GM21619 (cell line): Measurements from ENCODE around the gene MYO9B.
"Not testable (repeated sequence)": the region's sequence is repeated elsewhere in the genome, so short reads cannot be mapped to it uniquely, and the experiment has no call there.

ENCODE experiments used
- ATAC-seq: cut with Tn5 transposase; IDR thresholded peaks from one replicate; pipeline ENCODE4 v1.9.1; 2021; ENCODE audit not compliant: unreplicated experiment

Gene MYO9B

DNA sequence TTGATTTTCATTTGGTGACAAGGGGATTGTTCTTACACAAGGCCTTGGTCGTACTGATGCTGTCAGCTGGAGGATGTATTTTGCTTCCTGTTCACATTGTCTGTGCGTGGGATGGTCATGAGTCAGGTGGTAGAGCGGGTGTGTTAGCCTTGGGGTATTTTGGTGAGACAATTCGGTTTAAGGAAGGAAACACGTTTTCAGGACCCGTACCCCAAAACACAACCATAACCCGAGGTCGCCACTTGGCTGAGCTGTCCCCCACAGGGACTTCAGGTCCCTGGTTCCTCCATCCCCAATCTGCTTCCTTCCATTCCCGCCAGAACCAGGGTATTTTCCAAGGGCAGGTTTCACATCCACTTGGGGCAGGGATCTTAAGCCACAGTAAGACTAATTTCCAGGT lies 15.0 kb downstream of the MYO9B start:
- no peak for ATAC-seq

DNA sequence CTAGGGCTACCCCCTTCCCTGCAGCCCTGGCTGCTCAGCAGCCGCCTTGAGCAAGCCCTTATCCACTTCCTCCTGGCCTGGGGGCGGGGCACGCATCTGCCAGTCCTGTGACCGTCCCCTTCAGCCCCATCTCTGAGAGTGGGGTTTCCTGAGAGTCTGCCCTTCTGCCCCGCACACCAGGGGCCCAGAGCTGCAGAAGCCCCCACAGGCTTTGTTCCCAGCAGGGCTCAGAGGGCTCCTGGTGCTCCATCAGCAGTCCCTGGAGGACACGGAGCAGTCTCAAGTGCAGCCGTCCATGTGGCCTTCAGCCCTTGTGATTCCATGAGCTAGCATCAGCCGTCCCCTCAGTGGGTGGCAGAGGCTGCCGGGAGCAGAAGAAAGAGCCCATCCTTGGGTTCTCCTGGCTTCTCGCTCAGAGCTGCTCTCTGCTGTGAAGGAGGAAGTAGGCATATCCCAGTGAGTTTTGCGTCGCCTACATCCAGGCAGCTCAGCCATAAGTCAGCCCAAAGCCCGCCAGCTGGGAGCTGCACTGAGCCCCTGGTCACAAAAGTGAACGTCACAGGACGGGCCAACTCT lies 16.3 kb downstream of the MYO9B start:
- ATAC-seq = no peak

DNA sequence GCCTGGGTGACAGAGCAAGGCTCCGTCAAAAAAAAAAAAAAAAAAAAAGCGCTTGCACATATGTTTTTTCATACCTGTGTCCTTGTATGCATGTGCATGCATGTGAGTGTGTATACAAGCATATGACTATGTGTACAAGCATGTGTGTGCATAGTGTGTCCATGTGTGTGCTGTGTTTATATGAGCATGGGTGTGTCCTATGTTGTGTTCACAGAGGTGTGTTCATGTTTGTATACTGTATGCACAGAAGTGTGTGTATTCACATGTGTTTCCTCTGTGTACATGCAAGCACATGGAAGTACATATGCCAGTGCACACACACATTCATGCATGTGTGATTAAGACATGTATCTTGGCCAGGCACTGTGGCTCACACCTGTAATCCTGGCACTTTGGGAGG lies 17.1 kb downstream of the MYO9B start:
- no peak for ATAC-seq

DNA sequence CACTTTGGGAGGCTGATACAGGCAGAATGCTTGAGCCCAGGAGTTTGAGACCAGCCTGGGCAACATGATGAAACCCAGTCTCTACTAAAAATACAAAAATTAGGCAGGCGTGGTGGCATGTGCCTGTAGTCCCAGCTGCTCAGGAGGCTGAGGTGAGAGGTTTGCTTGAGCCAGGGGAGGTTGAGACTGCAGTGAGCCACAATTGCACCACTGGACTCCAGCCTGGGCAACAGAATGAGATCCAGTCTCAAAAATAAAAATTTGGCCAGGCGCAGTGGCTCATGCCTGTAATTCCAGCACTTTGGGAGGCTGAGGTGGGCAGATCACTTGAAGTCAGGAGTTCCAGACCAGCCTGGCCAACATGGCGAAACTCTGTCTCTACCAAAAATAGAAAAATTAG lies 19.1 kb downstream of the MYO9B start:
- ATAC-seq = not testable (repeated sequence)

DNA sequence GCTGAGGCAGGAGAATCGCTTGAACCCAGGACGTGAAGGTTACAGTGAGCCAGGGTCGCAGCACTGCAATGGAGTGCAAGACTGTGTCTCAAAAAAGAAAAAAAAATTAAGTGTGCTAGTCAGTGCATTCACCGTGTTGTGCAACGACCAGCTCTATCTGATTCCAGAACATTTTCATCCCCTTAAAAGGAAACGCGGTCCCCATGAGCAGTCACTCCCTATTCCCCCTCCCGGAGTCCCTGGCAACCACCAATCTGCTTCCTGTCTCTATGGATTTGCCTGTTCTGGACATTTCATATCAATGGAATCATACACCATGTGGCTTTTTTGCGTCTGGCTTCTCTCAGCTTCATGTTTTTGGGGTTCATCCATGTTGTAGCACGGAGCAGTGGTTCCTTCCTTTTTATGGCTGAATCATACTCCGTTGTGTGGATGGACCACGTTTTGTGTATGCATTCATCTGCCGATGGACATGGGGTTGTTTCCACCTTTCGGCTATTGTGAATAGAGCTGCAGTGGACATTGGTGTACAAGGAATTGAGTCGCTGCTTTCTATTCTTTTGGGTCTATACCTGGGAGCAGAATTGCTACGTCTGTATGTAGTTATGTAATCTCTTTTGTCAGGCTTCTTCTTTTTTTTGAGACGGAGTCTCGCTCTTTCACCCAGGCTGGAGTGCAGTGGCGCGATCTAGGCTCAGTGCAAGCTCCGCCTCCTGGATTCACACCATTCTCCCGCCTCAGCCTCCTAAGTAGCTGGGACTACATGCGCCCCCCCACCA lies 19.8 kb downstream of the MYO9B start:
- ATAC-seq = no peak

DNA sequence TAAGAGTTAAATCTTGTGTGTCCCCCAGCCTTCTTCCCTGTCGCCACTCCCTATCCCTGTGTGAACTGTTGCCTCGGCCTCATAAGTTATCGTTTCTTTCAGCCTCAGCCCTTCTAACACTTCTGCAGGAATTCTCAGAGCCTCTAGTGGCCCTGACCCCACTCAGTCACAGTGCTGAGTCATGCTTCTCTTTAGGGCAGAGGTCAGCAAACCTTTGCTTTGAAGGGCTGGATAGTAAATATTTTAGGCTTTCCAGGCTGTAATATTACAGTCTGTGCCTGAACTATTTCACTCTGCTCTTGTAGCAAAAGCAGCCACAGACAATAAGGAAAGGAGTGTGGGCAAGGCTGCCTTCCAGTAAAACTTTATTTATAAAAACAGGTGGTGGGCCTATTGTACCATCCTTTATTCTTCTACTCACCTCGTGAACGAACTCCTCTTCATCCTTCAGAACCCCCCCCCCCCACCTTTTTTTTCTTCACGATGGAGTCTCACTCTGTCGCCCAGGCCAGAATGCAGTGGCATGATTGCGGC lies 22.1 kb downstream of the MYO9B start:
- no peak for ATAC-seq

DNA sequence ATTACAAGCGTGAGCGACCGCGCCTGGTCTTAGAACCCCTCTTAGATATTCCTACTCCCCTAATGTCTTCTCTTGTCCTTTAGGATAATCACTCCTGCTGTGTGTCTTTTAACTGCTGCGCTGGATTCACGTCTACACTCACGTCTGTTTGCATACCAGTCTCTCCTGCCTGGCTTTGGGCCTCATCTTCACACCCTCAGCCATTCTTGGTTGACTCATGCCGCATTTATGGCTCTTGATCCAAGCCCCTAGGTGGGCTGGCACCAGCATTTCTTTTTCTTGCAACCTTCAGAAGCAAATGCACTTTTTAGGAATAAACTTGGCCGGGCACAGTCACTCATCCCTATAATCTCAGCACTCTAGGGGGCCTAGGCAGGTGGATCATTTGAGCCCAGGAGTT lies 22.7 kb downstream of the MYO9B start:
- ATAC-seq = no peak

DNA sequence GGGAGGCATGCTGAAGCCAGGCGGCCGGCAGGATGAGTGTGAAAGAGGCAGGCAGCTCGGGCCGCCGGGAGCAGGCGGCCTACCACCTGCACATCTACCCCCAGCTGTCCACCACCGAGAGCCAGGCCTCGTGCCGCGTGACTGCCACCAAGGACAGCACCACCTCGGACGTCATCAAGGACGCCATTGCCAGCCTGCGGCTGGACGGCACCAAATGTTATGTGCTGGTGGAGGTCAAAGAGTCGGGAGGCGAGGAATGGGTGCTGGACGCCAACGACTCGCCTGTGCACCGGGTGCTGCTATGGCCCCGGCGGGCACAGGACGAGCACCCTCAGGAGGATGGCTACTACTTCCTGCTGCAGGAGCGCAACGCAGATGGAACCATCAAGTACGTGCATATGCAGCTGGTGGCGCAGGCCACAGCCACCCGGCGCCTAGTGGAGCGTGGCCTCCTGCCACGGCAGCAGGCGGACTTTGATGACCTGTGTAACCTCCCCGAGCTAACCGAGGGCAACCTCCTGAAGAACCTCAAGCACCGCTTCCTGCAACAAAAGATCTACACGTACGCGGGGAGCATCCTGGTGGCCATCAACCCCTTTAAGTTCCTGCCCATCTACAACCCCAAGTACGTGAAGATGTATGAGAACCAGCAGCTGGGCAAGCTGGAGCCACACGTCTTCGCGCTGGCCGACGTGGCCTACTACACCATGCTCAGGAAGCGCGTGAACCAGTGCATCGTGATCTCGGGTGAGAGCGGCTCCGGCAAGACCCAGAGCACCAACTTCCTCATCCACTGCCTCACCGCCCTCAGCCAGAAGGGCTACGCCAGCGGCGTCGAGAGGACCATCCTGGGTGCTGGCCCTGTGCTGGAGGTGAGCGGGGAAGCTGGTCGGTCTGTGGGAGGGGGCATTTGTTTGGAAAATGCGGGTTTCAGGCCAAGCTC lies 26.4 kb downstream of the MYO9B start:
- no peak for ATAC-seq

DNA sequence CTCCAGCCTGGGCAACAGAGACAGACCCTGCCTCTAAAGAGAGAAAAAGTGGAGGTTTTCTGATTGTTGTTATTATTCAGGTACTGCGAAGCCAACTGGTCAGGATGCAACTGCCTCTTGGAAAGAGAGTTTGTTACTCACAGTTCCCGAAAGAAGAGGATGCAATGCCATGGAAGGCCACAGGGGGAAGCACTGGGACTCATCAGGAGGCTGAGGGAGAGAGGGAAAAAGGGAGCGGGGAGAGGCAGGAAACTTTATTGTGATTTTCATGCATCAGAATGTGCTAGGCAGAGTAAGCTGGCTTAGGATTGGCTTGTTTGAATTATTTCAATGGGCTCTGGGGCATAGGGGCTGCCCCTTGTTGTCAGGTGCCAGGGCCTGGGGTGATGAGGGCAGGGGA lies 27.6 kb downstream of the MYO9B start:
- ATAC-seq = no peak

DNA sequence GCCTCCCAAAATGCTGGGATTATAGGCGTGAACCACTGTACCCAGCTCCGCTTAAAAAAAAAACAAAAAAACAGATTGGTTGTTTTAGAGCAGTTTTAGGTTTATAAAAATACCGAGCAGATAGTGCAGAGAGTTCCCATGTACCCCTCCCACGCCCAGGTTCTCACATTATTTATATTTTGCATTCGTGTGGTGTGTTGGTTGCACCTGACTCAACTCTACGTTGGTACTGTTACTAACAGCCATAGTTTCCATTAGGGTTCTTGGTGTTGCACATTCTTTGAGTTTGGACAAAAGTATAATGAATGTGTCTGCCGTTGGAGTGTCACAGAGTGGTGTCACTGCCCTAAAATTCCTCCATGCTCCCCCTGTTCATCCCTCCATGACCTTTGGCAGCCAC lies 29.1 kb downstream of the MYO9B start:
- ATAC-seq = no peak

DNA sequence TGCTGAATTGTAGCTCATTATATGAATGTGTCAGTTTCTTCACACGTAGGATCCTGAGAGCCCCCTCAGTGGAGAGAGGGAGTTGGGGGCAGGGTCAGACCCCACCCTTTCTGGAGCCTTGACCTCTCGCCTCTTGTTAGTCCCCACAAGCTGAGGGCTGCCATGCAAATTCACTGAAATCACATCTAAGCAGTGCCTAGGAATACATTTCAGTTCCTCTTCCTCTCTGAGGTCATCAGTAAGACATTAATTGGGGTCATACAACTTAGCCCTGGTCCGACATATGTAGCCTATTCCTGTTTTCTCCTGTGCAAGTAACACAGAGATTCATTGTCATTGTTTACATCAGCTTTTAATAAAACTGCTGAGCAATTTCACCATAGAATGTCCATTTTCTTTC lies 30.0 kb downstream of the MYO9B start:
- no peak for ATAC-seq

DNA sequence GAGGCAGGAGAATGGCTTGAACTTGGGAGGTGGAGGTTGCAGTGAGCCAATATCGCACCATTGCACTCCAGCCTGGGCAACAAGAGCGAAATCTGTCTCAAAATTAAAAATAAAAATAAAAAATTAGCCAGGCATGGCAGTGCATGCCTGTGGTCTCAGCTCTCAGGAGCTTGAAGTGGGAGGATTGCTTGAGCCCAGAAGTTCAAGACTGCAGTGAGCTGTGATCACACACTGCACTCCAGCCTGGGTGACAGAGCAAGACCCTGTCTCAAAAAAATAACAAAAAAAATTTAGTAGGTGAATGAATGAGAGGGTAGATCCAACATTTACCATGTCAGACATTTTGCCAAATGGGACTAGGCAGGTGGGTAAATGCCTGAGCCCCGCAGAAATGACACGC lies 31.4 kb downstream of the MYO9B start:
- ATAC-seq = not testable (repeated sequence)

DNA sequence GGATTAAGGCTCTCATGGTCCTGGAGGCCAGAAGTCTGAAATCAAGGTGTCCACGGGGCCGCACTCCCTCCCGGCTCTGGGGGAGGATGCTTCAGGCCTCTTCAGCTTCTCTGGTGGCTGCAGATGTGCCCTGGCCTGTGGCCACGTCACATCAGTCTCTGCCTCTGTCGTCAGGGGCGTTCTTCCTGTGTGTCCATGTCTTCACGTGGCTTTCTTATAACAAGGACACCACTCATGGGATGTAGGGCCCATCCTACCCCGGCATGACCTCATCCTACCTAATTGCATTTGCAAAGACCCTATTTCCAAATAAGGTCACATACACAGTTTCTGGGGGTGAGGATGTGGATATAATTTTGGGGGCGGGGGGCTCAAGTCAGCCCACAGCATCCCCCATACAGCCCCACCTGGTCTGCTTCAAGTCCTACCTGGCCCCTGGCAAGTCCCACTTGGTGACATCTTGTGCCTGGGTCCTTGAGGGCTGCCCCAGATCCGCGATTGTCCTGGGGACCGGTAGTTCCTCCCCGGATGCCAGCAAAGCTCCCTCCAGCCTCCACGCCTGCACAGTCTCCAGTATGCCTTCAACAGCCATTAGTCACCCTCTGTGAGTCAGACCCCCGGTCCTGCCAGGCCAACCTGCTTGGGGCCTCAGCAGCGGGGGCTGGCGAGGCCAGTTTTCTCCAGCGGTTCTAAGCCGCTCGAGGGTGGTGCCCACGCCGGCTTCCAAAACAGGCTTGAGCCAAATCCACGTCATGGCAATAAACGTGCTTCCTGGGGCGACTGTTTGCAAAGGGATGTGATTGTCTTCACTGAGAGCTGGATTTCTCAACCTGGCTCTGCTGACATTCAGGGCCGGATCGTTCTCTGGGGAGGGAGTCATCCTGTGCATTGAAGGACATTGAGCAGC lies 32.2 kb downstream of the MYO9B start:
- ATAC-seq = no peak

DNA sequence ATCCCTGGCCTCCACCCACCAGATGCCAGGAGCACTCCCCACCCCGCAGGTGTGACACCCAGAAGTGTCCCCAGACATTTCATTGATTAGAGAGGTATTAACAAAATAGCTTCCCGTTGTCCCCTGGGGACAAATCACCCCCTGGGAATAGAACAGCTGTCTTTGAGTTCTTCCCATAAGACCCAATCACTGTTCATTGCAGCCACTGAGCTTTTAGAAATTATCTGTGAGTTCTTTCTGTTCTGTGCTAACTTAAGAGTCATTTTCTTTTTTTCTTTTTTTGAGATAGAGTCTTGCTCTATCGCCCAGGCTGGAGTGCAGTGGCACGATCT lies 32.8 kb downstream of the MYO9B start:
- no peak for ATAC-seq

DNA sequence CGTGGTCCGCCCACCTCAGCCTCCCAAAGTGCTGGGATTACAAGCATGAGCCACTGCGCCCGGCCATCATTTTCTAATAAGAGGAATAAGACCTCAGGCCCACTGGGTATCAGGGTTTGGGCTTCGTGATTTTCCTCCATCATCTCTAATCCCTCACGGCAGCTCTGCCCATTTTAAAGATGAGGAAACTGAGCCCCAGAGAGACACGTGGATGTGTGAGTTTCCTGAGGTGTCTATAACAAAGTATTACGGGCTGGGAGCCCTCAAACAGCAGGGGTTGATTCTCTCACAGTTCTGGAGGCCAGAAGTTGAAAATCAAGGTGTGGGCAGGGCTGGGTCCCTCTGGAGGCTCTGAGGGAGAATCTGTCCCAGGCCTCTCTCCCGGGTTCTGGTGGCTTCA lies 33.7 kb downstream of the MYO9B start:
- ATAC-seq = no peak

DNA sequence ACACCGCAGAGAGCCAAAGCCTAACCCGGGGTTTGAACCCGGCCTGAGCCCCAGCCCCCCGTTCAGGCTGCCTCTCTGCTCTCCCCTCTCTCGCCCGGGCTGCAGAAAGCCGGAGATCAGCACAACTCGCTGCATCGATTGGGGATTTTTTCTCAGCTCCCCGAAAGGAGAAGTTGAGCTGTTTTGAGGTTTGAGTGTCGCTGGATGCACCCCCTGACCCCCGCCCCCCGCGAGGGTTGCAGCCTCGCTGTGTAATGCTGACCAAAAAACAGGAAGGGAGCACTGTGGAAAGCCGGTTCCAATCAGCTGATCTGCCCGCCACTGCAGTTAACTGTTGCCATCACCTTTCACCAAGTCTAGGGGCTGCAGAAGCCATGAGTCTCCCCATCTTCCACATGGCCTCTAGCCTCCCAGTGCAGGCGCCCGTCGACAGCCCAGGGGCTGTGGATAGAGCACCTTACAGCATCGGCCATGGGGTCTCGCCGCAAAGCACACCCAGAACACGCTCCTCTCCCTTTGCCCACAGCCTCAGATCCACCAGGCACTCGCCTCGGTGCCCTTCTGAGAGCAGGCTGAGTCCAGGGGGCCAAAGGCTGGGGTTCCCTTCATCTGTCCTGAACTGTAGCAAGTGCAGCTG lies 34.5 kb downstream of the MYO9B start:
- peak; percentile 53 for ATAC-seq

DNA sequence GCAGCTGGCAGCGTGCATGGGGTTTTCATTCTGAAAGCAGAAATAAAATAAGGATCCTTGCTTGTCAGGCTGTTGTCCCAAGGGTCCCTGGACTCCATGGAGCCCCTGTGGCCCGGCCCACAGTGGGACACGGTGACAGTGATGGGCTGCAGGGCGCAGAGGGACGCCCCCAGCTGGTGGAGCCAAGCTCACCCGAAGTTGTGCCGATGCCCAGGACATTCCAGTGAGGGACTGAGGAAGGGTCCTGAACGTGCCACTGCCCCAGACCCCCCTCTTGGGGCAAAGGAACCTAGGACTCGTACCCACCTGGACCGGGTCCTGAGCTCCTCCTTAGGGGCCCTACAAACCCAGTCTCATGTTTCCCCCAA lies 35.0 kb downstream of the MYO9B start:
- ATAC-seq = no peak

DNA sequence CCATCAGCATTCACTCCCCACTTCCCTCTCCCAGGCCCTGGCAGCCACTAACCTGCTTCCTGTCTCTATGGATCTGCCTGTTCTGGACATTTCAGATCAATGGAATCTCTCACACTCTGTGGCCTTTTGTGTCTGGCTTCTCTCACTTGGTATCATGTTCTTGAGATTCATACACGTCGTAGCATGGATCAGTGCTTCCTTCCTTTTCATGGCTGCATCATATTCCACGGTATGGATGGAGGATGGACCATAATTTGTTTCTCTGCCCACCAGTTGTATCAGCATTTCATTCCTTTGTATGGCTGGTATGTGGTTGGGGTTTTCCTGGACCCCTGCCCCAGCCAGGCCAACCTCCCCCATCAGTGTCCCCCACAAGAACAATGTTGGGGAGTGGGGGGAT lies 36.2 kb downstream of the MYO9B start:
- ATAC-seq = no peak

DNA sequence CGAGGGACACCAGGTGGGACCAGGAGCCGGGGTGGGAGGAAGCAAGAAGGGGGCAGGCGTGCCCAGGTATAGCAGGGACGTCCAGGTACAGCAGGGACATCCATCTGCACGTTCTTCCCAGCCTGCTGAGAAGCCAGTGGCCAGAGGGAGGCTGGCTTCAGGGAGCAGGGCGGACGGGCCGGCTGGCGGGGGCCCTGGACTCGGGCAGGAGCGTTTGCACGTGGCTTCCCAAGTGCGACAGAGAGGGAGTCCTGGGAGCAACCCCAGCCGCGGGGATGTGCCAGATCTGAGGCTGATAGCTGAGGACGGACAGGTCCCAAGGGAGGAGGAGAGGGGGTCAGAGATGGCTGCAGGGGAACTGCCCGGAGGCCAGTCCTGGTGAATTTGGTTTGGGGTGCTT lies 36.7 kb downstream of the MYO9B start:
- ATAC-seq = no peak

DNA sequence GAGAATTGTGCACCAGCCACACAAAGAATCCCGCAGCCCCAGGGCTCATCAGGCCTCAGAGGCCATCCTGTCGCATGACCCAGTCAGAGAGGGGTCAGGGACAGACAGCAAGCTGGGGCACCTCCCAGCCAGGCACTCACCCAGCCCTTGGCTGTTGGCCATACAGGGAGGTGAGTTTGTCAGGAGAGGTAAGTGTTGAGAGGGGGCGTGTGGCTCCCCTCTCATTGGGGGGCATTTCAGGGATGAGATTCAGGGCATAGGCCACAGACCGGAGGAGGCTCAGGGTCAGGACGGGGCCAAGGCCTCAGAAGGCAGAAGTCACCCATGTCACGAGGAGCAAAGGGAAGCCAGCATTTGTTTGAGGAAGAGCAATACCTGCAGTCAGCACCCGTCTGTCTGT lies 37.1 kb downstream of the MYO9B start:
- ATAC-seq = no peak
